Activated T-cell treated with anti-CD3 and anti-CD28 coated beads, Interleukin-2, amount 50 U/mL, for 24 hours (primary cell): Measurements from ENCODE around the gene CD80.
A peak's percentile ranks its signal among the peaks of the same experiment; 100 is the strongest.

Source experiments
- DNase-seq: peaks from one replicate; pipeline ENCODE4 v3.0.0-alpha.2; 2020
- H3K27ac Mint-ChIP-seq: 2 replicates; pipeline ENCODE4 v1.8.0; 2020; ENCODE audit warnings: mild to moderate bottlenecking, mixed read lengths
- H3K27me3 Mint-ChIP-seq: 2 replicates; pipeline ENCODE4 v1.8.0; 2020; ENCODE audit warnings: mixed read lengths
- H3K36me3 Mint-ChIP-seq: 2 replicates; pipeline ENCODE4 v1.8.0; 2020; ENCODE audit warnings: low read depth, mixed read lengths
- H3K4me1 Mint-ChIP-seq: 2 replicates; pipeline ENCODE4 v1.8.0; 2020; ENCODE audit warnings: low read depth, mixed read lengths
- H3K4me3 Mint-ChIP-seq: 2 replicates; pipeline ENCODE4 v1.8.0; 2020; ENCODE audit warnings: mild to moderate bottlenecking, moderate library complexity, mixed read lengths
- H3K9me3 Mint-ChIP-seq: 2 replicates; pipeline ENCODE4 v1.8.0; 2020; ENCODE audit warnings: mixed read lengths

Gene CD80

DNA sequence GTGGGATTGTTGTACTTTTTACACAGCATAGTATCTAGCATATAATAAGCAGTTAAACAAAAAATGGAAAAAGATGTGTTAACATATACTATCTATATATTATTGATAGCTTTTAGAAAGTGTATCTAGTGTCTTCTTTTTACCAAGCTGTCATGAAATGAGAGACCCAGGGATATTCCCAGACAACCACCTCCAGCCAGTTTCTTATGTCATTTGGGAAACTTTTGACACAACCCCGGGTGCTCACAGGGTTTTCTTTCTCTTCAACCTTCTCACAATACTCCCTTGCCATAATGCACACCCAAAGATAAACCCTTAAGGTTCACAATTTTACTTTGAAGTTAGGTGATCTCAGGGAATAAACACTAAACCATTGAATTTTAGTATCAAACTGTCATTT is 33.4 kb upstream of the CD80 start:
- Mint-ChIP-seq H3K27me3 (peaks cover 22% of the 10 kb centered on the region), H3K4me3 (no peak overlapping the region), H3K9me3 (peaks cover 2% of the 10 kb centered on the region), H3K27ac (no peak overlapping the region), H3K4me1 (peaks cover 20% of the 10 kb centered on the region), H3K36me3 (no peaks in the 10 kb centered on the region)
- DNase-seq, result no peak

DNA sequence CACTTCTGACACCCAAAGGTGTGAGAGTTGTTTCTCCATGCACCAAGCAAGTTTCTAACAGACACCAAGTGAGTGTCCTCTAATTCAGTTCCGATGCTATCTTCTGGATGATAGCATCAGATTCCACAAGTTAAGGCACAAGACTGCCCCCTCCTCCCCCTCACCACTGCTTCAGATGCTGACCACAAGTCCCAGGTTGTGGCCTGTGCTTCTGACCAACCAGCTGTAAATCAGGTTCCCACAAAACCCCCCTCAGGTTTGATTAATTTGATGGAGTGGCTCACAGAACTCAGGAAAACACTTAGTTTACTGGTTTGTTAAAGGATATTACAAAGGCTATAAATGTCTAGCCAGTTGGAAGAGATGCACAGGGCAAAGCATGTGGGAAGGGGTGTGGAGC is 31.3 kb upstream of the CD80 start:
- peaks cover 22% of the 10 kb centered on the region for H3K27me3 Mint-ChIP-seq
- H3K4me3 Mint-ChIP-seq, result no peak overlapping the region
- peaks cover 2% of the 10 kb centered on the region for H3K9me3 Mint-ChIP-seq
- no peaks in the 10 kb centered on the region for H3K36me3 Mint-ChIP-seq
- DNase-seq, result no peak
- peaks cover 15% of the 10 kb centered on the region for H3K4me1 Mint-ChIP-seq
- no peak overlapping the region for H3K27ac Mint-ChIP-seq

DNA sequence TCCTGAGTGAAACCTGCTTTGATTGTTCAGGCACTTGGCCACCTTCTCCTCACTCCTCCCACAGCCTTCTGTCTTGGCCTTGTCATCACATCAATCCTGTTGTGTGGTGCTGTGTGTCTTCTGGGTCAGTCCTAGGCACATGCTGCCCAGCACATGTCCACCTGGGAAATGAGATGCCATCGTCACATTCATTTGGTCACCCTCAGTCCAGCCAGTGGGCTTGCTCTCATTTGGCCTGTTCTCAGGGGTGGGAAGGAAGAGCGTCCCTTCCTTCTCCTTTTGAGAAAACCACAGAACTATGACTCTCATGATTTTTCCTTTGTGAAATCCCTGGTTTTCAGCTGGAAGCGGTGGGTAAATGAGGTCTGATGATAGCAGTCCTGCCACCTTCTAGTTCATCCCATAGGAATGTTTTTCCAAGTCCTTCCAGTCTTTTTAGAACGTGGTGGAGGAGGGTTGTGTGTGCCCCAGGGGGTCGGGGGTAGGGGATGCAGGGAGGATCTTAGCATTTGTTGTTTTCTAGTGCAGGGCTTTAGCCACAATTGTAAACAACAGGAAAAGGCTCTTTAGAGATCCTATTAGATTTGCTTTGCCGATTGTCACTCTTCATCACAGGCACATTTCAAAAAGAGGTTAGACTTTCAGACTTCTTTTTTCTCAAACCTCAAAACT is 29.8 kb upstream of the CD80 start:
- H3K36me3 Mint-ChIP-seq, result no peaks in the 10 kb centered on the region
- no peak overlapping the region for H3K27ac Mint-ChIP-seq
- no peak for DNase-seq
- H3K27me3 Mint-ChIP-seq, result peaks cover 22% of the 10 kb centered on the region
- H3K4me1 Mint-ChIP-seq, result peaks cover 15% of the 10 kb centered on the region
- H3K4me3 Mint-ChIP-seq, result no peak overlapping the region
- peaks cover 2% of the 10 kb centered on the region for H3K9me3 Mint-ChIP-seq

DNA sequence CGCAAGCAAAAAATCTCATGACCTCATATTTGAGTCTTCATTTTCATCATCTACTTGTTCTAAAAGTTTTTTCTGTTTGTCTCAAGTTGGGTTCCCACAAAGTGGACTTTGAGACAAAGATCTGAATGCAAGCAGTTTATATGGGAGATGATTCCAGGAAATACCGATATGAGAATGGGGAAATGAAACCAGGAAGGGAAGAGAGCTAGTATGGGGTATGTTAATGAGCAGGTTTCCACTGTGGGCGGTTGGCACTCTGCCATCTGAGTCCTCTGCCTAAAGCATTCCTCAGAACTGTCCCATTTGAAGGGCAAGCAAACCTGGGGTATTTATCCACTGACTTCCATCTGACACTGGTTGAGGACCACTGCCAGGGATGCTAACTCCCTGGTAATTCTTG is 28.7 kb upstream of the CD80 start:
- DNase-seq, result no peak
- H3K27me3 Mint-ChIP-seq, result peaks cover 22% of the 10 kb centered on the region
- no peak overlapping the region for H3K4me3 Mint-ChIP-seq
- H3K4me1 Mint-ChIP-seq, result peaks cover 15% of the 10 kb centered on the region
- H3K36me3 Mint-ChIP-seq, result no peaks in the 10 kb centered on the region
- peaks cover 2% of the 10 kb centered on the region for H3K9me3 Mint-ChIP-seq
- H3K27ac Mint-ChIP-seq, result no peak overlapping the region

DNA sequence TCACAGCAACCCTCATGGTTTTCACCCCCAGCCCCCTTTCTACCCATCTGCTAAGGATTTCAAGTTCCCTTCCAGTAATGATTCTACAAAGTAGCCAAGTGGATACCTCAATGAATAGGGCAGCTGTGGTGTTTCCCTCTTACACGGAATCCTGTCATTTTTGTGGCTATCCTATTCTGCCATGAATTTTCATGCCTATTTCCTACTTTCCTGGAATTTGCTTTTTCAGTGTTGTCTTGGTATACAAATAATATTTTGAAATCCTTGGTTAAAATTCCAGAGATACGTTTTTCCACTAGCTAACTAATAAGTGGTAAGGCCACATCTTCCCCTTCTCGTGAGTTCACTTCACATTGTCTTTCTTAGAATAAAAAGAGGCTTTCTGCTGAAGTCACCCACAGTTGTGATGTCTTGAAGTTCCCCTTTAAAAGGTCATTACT is 27.3 kb upstream of the CD80 start:
- Mint-ChIP-seq H3K4me3 (no peak overlapping the region), H3K36me3 (no peaks in the 10 kb centered on the region), H3K27me3 (peaks cover 22% of the 10 kb centered on the region), H3K27ac (no peak overlapping the region), H3K9me3 (peaks cover 2% of the 10 kb centered on the region), H3K4me1 (peaks cover 24% of the 10 kb centered on the region)
- DNase-seq, result no peak

DNA sequence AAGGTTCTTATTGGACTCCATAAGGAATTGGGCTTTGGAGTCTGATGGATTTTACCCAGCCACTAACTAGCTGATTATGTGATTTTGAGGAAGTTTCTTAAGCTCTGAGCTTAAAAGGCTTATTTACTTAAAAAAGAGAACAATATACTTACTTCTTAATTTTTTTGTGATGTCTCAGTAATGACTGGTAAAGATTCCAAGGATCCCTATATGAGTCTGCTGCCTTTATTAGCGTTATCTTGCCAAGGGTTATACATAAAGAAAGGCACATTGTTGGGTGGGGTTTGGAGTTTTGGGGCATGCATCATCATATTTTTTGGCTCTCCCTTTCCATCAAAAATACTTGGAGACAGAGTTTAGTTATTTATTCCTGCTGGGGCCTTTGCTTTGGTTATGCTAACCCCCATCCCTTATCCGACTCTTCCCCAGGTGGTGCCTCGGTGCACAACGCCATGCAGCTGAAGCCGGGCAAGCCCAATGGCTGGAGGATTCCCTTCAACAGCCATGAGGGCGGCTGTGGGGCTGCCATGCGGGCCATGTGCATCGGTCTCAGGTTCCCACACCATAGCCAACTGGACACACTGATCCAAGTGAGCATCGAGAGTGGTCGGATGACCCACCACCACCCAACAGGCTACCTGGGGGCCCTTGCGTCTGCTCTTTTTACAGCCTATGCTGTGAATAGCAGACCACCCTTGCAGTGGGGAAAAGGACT is 26.6 kb upstream of the CD80 start:
- no peaks in the 10 kb centered on the region for H3K36me3 Mint-ChIP-seq
- H3K27ac Mint-ChIP-seq, result no peak overlapping the region
- DNase-seq, result no peak
- peaks cover 2% of the 10 kb centered on the region for H3K9me3 Mint-ChIP-seq
- H3K4me1 Mint-ChIP-seq, result peaks cover 28% of the 10 kb centered on the region
- H3K4me3 Mint-ChIP-seq, result no peak overlapping the region
- peaks cover 22% of the 10 kb centered on the region for H3K27me3 Mint-ChIP-seq

DNA sequence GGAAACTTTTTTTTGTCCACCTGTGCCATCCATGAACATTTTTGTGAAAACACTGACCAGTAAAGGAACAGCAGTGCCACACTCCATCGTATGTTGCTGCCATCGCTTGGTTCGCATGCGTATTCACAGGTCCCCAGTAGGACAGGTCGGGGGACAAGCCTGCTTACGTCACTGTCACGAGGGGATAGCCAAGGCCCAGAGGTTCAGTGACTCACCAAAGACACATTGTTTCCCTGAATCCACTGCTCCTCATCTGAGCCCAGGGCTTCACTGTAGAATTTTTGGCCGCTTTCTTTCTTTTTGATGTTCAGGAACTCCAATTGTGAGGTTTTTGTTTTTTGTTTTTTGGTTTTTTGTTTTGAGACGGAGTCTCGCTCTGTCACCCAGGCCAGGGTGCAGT is 25.8 kb upstream of the CD80 start:
- Mint-ChIP-seq H3K4me1 (peaks cover 32% of the 10 kb centered on the region), H3K9me3 (no peaks in the 10 kb centered on the region), H3K36me3 (no peaks in the 10 kb centered on the region), H3K27me3 (peaks cover 15% of the 10 kb centered on the region), H3K4me3 (no peak overlapping the region), H3K27ac (no peak overlapping the region)
- no peak for DNase-seq

DNA sequence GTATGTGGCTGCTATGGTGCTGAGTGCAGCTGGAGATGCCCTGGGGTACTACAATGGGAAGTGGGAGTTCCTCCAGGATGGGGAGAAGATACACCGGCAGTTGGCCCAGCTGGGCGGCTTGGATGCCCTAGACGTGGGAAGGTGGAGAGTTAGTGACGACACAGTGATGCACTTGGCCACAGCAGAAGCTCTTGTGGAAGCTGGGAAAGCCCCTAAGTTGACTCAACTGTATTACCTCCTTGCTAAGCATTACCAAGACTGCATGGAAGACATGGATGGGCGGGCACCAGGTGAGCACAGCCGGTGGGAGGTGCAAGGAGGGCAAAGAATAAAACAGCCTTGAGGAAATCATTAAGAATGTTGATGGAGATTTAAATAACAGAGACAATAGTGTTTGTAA is 22.8 kb upstream of the CD80 start:
- no peak overlapping the region for H3K27ac Mint-ChIP-seq
- peaks cover 29% of the 10 kb centered on the region for H3K4me1 Mint-ChIP-seq
- H3K36me3 Mint-ChIP-seq, result no peaks in the 10 kb centered on the region
- H3K9me3 Mint-ChIP-seq, result no peaks in the 10 kb centered on the region
- no peak overlapping the region for H3K4me3 Mint-ChIP-seq
- peak; percentile 42 for DNase-seq
- peaks cover 8% of the 10 kb centered on the region for H3K27me3 Mint-ChIP-seq

DNA sequence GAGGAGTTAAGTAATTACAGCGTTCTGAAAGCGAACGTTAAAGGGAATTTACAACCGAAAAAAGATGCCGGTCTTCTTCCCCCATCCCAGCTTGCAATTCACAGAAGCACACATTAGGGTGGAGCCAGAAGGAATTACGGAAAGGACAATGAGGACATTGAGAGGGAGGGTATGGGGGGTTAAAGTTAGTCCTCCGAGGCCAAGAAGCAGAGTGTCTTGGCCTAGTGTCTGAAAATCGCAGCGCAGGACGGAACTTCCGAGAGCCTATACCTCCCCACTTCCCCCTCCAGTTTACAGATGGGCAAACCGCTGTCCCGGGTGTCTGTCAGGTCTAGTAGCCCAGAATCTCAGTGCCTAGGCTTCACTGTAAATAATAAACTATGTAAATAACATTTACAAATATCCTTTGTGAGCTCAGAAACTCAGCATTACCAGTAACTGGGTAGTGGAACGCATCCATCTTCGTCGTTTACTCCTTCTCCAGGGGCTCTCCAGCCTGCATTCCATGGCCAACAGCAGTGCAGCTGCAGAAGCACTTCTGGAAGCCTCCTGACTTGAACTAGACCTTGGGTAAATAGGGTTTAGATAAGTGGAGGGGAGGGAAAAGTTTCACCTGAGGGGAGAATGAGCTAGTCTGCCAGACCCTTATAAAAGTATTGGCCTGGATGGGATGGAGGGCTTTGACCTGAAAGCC is 20.8 kb upstream of the CD80 start:
- peaks cover 8% of the 10 kb centered on the region for H3K27me3 Mint-ChIP-seq
- H3K9me3 Mint-ChIP-seq, result no peaks in the 10 kb centered on the region
- H3K27ac Mint-ChIP-seq, result peak overlapping the region; percentile 91
- H3K4me3 Mint-ChIP-seq, result peak overlapping the region; percentile 84
- H3K4me1 Mint-ChIP-seq, result peaks cover 29% of the 10 kb centered on the region
- no peaks in the 10 kb centered on the region for H3K36me3 Mint-ChIP-seq
- peak; percentile 42 for DNase-seq

DNA sequence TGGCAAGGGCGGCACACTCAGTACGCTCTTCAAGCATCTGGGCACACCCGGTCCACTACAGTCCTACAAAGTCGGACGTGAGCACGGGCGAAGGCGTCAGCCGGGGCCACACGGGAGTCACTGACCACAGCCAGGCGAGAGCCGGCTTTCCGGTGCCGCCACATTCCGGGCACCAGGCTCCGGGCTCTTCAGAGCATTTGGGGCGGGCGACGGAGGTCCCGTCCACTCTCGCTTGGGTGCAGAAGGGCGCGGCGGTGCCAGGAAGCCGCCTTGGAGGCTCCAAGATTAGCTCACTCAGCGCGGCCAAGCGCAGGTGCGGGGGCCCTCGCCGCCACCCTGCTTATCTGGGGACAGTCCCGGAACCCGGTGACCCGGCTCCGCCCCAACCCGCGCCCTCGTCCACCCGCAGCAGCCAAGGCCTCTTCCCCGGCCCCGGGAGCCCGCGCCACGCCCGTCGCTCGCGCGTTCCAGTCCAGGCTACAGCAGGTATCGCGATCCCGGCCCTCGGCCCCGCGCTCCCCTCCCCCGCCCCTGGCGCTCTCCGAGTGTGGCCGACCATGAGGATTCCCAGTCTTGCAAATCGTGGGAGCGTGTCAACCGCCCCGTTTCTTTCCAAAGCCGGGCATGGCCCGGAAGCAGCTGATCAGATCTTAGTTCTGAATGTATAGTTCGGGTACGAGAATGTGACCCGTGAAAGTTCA is 20.1 kb upstream of the CD80 start, which contains the start of gene ADPRH:
ADPRH (plus strand) TSS at position 127 of the 701 bp plus-strand sequence. CDS start 2,678 bp downstream, outside the sequence.
- Mint-ChIP-seq H3K27me3 (peaks cover 8% of the 10 kb centered on the region), H3K9me3 (no peaks in the 10 kb centered on the region), H3K36me3 (no peaks in the 10 kb centered on the region), H3K27ac (peak within 1 kb of the TSS; percentile 91), H3K4me1 (peaks cover 29% of the 10 kb centered on the region), H3K4me3 (peak within 1 kb of the TSS; percentile 84)
- peak; percentile 76 for DNase-seq

DNA sequence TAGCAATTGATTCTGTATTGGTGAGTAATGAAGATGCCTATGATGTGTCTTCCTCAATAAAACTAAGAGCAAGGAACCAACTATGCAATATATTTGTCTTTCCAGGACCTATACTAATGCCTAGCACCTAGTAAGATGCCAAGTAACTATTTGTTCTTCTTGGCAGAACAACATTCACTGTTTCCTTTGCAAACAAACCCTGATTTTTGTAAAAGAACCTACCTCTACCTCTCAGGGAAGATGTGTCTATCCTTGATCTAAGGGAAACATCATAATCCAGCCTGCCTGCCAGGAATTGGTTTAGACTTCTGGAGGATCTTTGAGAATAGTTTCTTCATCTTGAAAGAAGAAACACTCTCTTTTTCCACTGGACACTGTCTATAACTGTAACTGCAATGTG is 16.1 kb upstream of the CD80 start:
- DNase-seq, result no peak
- H3K36me3 Mint-ChIP-seq, result no peaks in the 10 kb centered on the region
- H3K27ac Mint-ChIP-seq, result no peak overlapping the region
- no peaks in the 10 kb centered on the region for H3K9me3 Mint-ChIP-seq
- H3K4me1 Mint-ChIP-seq, result peaks cover 16% of the 10 kb centered on the region
- H3K4me3 Mint-ChIP-seq, result no peak overlapping the region
- peaks cover 22% of the 10 kb centered on the region for H3K27me3 Mint-ChIP-seq

DNA sequence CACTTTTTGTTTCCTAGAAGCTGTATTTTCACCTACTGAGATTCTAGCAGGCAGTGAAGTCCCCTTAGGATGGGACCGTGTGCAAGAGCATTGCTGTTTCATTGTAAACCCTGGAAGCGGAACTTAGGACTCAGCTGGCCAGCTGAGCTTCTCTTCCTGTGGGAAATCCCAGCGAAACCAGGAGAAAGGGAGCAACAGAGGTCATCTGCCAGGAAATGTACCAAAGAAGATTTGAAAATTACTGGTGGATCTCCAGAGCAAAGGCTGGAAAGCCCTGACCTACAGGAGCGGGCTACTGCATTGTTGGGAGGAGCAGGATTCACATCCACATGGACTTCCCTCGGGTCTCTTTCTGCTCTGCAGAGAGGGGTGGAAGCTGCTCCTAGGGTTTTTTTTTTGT is 12.3 kb upstream of the CD80 start:
- Mint-ChIP-seq H3K4me3 (no peak overlapping the region), H3K4me1 (no peaks in the 10 kb centered on the region), H3K27me3 (peaks cover 30% of the 10 kb centered on the region), H3K9me3 (no peaks in the 10 kb centered on the region), H3K36me3 (no peaks in the 10 kb centered on the region), H3K27ac (no peak overlapping the region)
- no peak for DNase-seq

DNA sequence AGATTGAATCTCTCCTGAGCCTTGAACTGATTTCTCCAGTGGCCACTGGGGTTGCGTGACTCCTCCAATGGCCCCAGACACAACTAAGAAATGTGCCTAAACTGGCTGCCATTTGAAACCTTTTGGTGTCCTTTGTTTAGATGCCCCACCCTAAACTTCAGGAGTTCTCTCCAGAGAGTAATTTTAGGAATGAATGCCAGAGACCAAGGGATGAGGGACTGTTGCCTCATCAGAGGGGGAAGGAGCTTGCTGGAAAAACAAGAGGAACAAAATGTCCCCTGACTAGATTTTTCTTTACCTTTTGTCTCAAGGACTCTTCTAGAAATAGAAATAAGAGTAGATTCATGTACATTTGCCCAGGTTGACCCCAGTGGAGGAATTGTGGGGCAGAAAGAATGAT is 11.8 kb upstream of the CD80 start:
- no peak for DNase-seq
- Mint-ChIP-seq H3K4me1 (peaks cover 2% of the 10 kb centered on the region), H3K9me3 (no peaks in the 10 kb centered on the region), H3K4me3 (no peak overlapping the region), H3K27me3 (peaks cover 30% of the 10 kb centered on the region), H3K27ac (no peak overlapping the region), H3K36me3 (no peaks in the 10 kb centered on the region)

DNA sequence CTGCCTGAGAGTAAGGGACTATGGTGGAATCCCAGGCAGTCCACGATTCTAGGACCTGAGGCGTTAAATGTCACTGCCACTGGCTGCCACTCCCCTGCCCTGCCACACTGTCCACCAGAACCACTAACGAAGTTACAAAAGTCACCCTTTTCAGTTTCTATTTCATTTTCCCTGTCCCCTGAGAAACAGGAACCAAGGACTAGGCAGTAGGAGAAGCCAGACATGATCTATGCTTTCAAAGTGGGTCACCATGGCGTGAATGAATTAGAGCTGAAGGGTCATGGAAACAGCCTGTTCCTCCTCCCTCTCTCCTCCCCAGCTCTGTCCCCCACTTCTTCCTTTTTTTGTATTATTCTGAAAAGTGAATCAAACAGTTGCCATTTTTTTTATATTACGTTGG is 10.8 kb upstream of the CD80 start:
- H3K4me3 Mint-ChIP-seq, result no peak overlapping the region
- H3K9me3 Mint-ChIP-seq, result no peaks in the 10 kb centered on the region
- peaks cover 30% of the 10 kb centered on the region for H3K27me3 Mint-ChIP-seq

More for the DNA sequence above, 10.8 kb upstream of the CD80 start:
- Mint-ChIP-seq H3K36me3 (no peaks in the 10 kb centered on the region), H3K4me1 (peaks cover 3% of the 10 kb centered on the region), H3K27ac (no peak overlapping the region)
- DNase-seq, result no peak
